B cell (primary cell): ENCODE data around the gene TSPAN6. TPM values are rescaled to one million over a fixed set of nuclear protein-coding genes. Genes with fewer than 3 reads are reported as not detected.

ENCODE experiments used
- ATAC-seq: fragments of 200-7000 bp; cut with Tn5 transposase; one replicate; pipeline ENCODE4 v1.10.0; 2021; ENCODE audit warnings: low read depth, mild to moderate bottlenecking, moderate number of reproducible peaks, moderate library complexity
- CTCF ChIA-PET: fragments of 350-600 bp; sonication (Branson Sonifier 250); formaldehyde crosslinking; loops from one replicate; lab custom pipeline; 2021; ENCODE audit warnings: antibody characterized with exemption, inconsistent platforms; lab: Charles Lee
- POLR2A ChIA-PET: fragments of 350-600 bp; sonication (Branson Sonifier 250); formaldehyde crosslinking; loops from one replicate; lab custom pipeline; 2021; ENCODE audit warnings: antibody characterized with exemption; lab: Charles Lee
- DNase-seq: peaks from one replicate; pipeline ENCODE4 v3.0.0; 2013
- H2AFZ ChIP-seq: 2 replicates; pipeline ENCODE4 v1.6.1; 2012; ENCODE audit warnings: mild to moderate bottlenecking, low read depth, low read length; ENCODE audit not compliant: insufficient read depth, poor library complexity, severe bottlenecking
- H3K27ac ChIP-seq, 2 donors: 1 replicate in 1 of 2; 2 replicates in 1 of 2; pipeline ENCODE4 v1.5.1; 2012 to 2013; ENCODE audit warnings: low read length in 2 of 2, mild to moderate bottlenecking in 2 of 2, moderate library complexity in 1 of 2
- H3K27me3 ChIP-seq, 4 experiments: fragments of 200-600 bp in 1 of 4; sonication (generic) in 1 of 4; replicated peaks in 1 of 4; 1 replicate in 2 of 4; 2 replicates in 2 of 4; pipeline versions ENCODE4 v1.6.1 to v1.7.0; 2013 to 2016; ENCODE audit warnings: low read length in 3 of 4, mild to moderate bottlenecking in 2 of 4, mixed read lengths in 1 of 4, moderate library complexity in 1 of 4; ENCODE audit not compliant: insufficient read depth in 4 of 4, control insufficient read depth in 3 of 4; ENCODE audit errors: control extremely low read depth in 1 of 4
- H3K36me3 ChIP-seq, 2 experiments: replicated peaks in 1 of 2; 1 replicate in 1 of 2; 2 replicates in 1 of 2; pipeline versions ENCODE4 v1.6.1 to v1.7.1; 2013; ENCODE audit warnings: low read length in 1 of 2; ENCODE audit not compliant: insufficient read depth in 2 of 2, control insufficient read depth in 1 of 2; ENCODE audit errors: control extremely low read depth in 1 of 2, extremely low read depth in 1 of 2
- H3K4me1 ChIP-seq, 2 donors: fragments of 200-600 bp in 1 of 2; sonication (generic) in 1 of 2; 1 replicate in 1 of 2; 2 replicates in 1 of 2; pipeline versions ENCODE4 v1.5.1 to v1.6.1; 2013 to 2017; ENCODE audit warnings: low read length in 2 of 2; ENCODE audit not compliant: control insufficient read depth in 2 of 2, insufficient read depth in 2 of 2
- H3K4me2 ChIP-seq: replicated peaks from 2 replicates; pipeline ENCODE3; 2012; ENCODE audit warnings: mild to moderate bottlenecking, low read depth, low read length; ENCODE audit not compliant: poor library complexity, severe bottlenecking
- H3K4me3 ChIP-seq, 5 experiments: fragments of 200-600 bp in 1 of 5; sonication (generic) in 1 of 5; 1 replicate in 3 of 5; 2 replicates in 2 of 5; pipeline versions ENCODE4 v1.5.1 to v1.7.0; 2011 to 2016; ENCODE audit warnings: low read length in 4 of 5, mild to moderate bottlenecking in 4 of 5, low read depth in 2 of 5, control low read depth in 1 of 5, moderate library complexity in 1 of 5; ENCODE audit not compliant: insufficient read depth in 1 of 5; ENCODE audit errors: control extremely low read depth in 1 of 5, extremely low read depth in 1 of 5
- H3K79me2 ChIP-seq: fragments of 200-600 bp; sonication (generic); one replicate; pipeline ENCODE4 v1.6.0; 2016; ENCODE audit warnings: low read length; ENCODE audit not compliant: control insufficient read depth, insufficient read depth
- H3K9ac ChIP-seq: fragments of 200-600 bp; sonication (generic); 2 replicates; pipeline ENCODE4 v1.6.1; 2017; ENCODE audit warnings: mild to moderate bottlenecking, low read length, moderate library complexity
- H3K9me3 ChIP-seq, 3 donors: one replicate each; pipeline versions ENCODE4 v1.6.1 to v1.7.1; 2013; ENCODE audit warnings: low read length in 2 of 3; ENCODE audit not compliant: control insufficient read depth in 2 of 3, insufficient read depth in 1 of 3; ENCODE audit errors: control extremely low read depth in 1 of 3
- H4K20me1 ChIP-seq: 2 replicates; pipeline ENCODE4 v1.6.0; 2012; ENCODE audit warnings: mild to moderate bottlenecking, low read length; ENCODE audit not compliant: insufficient read depth, control insufficient read depth, poor library complexity, severe bottlenecking
- H3K27ac Mint-ChIP-seq: one replicate; pipeline ENCODE4 v1.8.0; 2021; ENCODE audit warnings: mixed read lengths
- H3K27me3 Mint-ChIP-seq: one replicate; pipeline ENCODE4 v1.8.0; 2021; ENCODE audit warnings: mixed read lengths
- H3K4me1 Mint-ChIP-seq: one replicate; pipeline ENCODE4 v1.8.0; 2021; ENCODE audit warnings: mixed read lengths
- H3K4me3 Mint-ChIP-seq: one replicate; pipeline ENCODE4 v1.8.0; 2021; ENCODE audit warnings: mixed read lengths
- H3K9me3 Mint-ChIP-seq: one replicate; pipeline ENCODE4 v1.8.0; 2022; ENCODE audit warnings: mixed read lengths; ENCODE audit not compliant: insufficient read depth
- CTCF ChIP-seq: fragments of 200-600 bp; IDR thresholded peaks from one replicate; pipeline ENCODE4 v1.8.0; 2022; ENCODE audit warnings: antibody characterized with exemption, mild to moderate bottlenecking
- EZH2 ChIP-seq: IDR thresholded peaks from 2 replicates; pipeline ENCODE4 v1.6.1; 2012; ENCODE audit warnings: borderline replicate concordance, low read depth, mild to moderate bottlenecking, moderate library complexity, low read length; ENCODE audit not compliant: insufficient read depth, poor library complexity, severe bottlenecking
- WGBS: methylation state at CpG from one replicate; pipeline ENCODE4 v1.1.5; 2013; ENCODE audit warnings: missing lambda C conversion rate; ENCODE audit not compliant: insufficient coverage; 5-methylcytosine and 5-hydroxymethylcytosine counted together
- intact Hi-C: fragments of 100-400 bp; cut with micrococcal nuclease; formaldehyde crosslinking; loops from one replicate; pipeline ENCODE4 v1.10.0; 2022
- polyA plus RNA-seq: library from polyadenylated mRNA; depleted of rRNA; stranded (reverse); fragments of >200 nt; gene quantifications from 2 replicates; pipeline ENCODE4 v1.2.3, GENCODE V29; 2012
- total RNA-seq, 2 donors: library from RNA; stranded (reverse); fragments of 120-200 nt in 1 of 2; gene quantifications; 1 replicate in 1 of 2; 2 replicates in 1 of 2; pipeline versions ENCODE4 v1.2.3 to v1.2.4, GENCODE V29; 2013 to 2022

TSPAN6 gene
- total and polyA plus RNA-seq, 2 donors (not counting 1 experiment from before 2014, with no cell fraction given) = 0.10 TPM; not detected in 1

GRCh38 chrX:100600340-100600739, 36.3 kb downstream of the TSPAN6 start:
- Histone ChIP-seq H3K27ac (no peak overlapping the region), H2AFZ (no peak overlapping the region), H3K4me1 (peaks cover 0 to 5% of the 10 kb centered on the region in 2 donors), H3K9me3 (no peaks in the 10 kb centered on the region), H4K20me1 (no peaks in the 10 kb centered on the region), H3K4me2 (no peak overlapping the region), H3K79me2 (no peaks in the 10 kb centered on the region), H3K36me3 (no peaks in the 10 kb centered on the region), H3K27me3 (peaks cover 0 to 3% (median 0%) of the 10 kb centered on the region in 4 experiments), H3K9ac (no peak overlapping the region), H3K4me3 (no peak overlapping the region)
- H3K9me3 Mint-ChIP-seq = no peaks in the 10 kb centered on the region
- intact Hi-C loops = no loop called here
- POLR2A ChIA-PET = no interaction called here
- H3K27ac Mint-ChIP-seq = no peak overlapping the region
- H3K4me1 Mint-ChIP-seq = peaks cover 7% of the 10 kb centered on the region
- H3K4me3 Mint-ChIP-seq = no peak overlapping the region
- CTCF ChIA-PET = no interaction called here
- H3K27me3 Mint-ChIP-seq = peaks cover 11% of the 10 kb centered on the region
- ATAC-seq = no peak
- TF ChIP-seq EZH2 (no peak), CTCF (no peak)
- no peak for DNase-seq

- CTCF ChIA-PET = no interaction called here
- peaks cover 0 to 5% of the 10 kb centered on the region in 2 donors for H3K4me1 ChIP-seq
- Mint-ChIP-seq H3K9me3 (no peaks in the 10 kb centered on the region), H3K27ac (no peak overlapping the region), H3K27me3 (peaks cover 13% of the 10 kb centered on the region), H3K4me1 (peaks cover 7% of the 10 kb centered on the region), H3K4me3 (no peak overlapping the region)
- no peaks in the 10 kb centered on the region for H3K36me3 ChIP-seq
- H3K79me2 ChIP-seq = no peaks in the 10 kb centered on the region
- TF ChIP-seq EZH2 (no peak), CTCF (no peak)
- WGBS = no CpG with 5 or more reads among the region's 9 CpGs
- POLR2A ChIA-PET = no interaction called here
- no peak overlapping the region for H3K4me3 ChIP-seq
- intact Hi-C loops = no loop called here
- no peak overlapping the region for H2AFZ ChIP-seq
- no peak for ATAC-seq
- H3K9me3 ChIP-seq = no peaks in the 10 kb centered on the region
- H4K20me1 ChIP-seq = no peaks in the 10 kb centered on the region
- H3K27me3 ChIP-seq = peaks cover 0 to 3% (median 0%) of the 10 kb centered on the region in 4 experiments
- DNase-seq = no peak
- no peak overlapping the region for H3K27ac ChIP-seq
- no peak overlapping the region for H3K4me2 ChIP-seq
- H3K9ac ChIP-seq = no peak overlapping the region
Measured at GRCh38 chrX:100599456-100599855, 37.1 kb downstream of the TSPAN6 start.
